Spleen (tissue), 7 donors: ENCODE measurements around the gene CALY.

Experiments used
- CTCF ChIP-seq, 11 experiments: fragments of 200-600 bp in 7 of 11; fragments of 450-650 bp in 4 of 11; sonication (generic) in 4 of 11; IDR thresholded peaks in 8 of 11; conservative IDR thresholded peaks in 3 of 11; 1 replicate in 7 of 11; 2 replicates in 4 of 11; pipeline versions ENCODE4 v1.4.0 to v1.8.0; 2016 to 2021; ENCODE audit warnings: antibody characterized with exemption in 11 of 11, inconsistent platforms in 4 of 11, mild to moderate bottlenecking in 1 of 11
- POLR2AphosphoS5 ChIP-seq, 3 donors: sonication (generic); formaldehyde crosslinking; IDR thresholded peaks; one replicate each; pipeline ENCODE4 v1.5.1; 2017; ENCODE audit warnings: antibody characterized with exemption in 3 of 3
- donor health status: DM: no; HTN: no; CAD: no; lungs with moderate emphysema.
- donor health status: DM: no; HTN: no; CAD: no.
- donor health status: DM: no; HTN: no; CAD: no.

GRCh38 chr10:133375357-133376115 lies 38.8 kb upstream of the CALY start:
- TF ChIP-seq CTCF (IDR thresholded peaks at IDR 0.05 in 8 of 11, conservative IDR thresholded peaks at IDR 0.05 in 3 of 11) (no peak), POLR2AphosphoS5 (IDR thresholded peaks at IDR 0.05) (no peak)
